ENCODE measurements around the gene CLTCL1. TPM values are rescaled to one million over a fixed set of nuclear protein-coding genes. Genes with fewer than 3 reads are reported as not detected.
"Not testable (repeated sequence)": the region's sequence is repeated elsewhere in the genome, so short reads cannot be mapped to it uniquely, and the experiment has no call there.

The CLTCL1 gene
- total and polyA plus RNA-seq, 4 donors, result 2.6 to 9.2 (median 4.3) TPM

- no peak for TF ChIP-seq CTCF (IDR thresholded peaks at IDR 0.05; ENCODE audit: control extremely low read depth, extremely low read depth)
- ATAC-seq (ENCODE audit: insufficient read depth, low FRiP score) (no peak), DNase-seq (no peak)
- Histone ChIP-seq H3K27ac (ENCODE audit: low read depth in 1 of 2, low read length in 1 of 2) (no peak overlapping the region), H3K27me3 (ENCODE audit: control insufficient read depth in 3 of 3, insufficient read depth in 3 of 3, low read length in 2 of 3) (no peaks in the 10 kb centered on the region), H3K9ac (ENCODE audit: insufficient read depth in 1 of 2, low read length in 2 of 2) (no peak overlapping the region), H3K9me3 (ENCODE audit: control insufficient read depth in 4 of 4, insufficient read depth in 3 of 4, low read length in 3 of 4) (peaks cover 0 to 3% (median 0%) of the 10 kb centered on the region in 4 donors), H3K4me3 (no peak overlapping the region), H3K36me3 (ENCODE audit: control insufficient read depth in 4 of 4, insufficient read depth in 4 of 4, low read length in 4 of 4) (no peaks in the 10 kb centered on the region), H3K4me1 (ENCODE audit: control insufficient read depth in 5 of 5, insufficient read depth in 5 of 5, low read length in 5 of 5) (no peaks in the 10 kb centered on the region)
- 95 to 99% methylated on average over 7 of the region's 7 CpGs for WGBS, 2 donors
Observed at GRCh38 chr22:19258371-19258770, 33.1 kb downstream of the CLTCL1 start.

- not testable (repeated sequence) for H3K27me3 ChIP-seq (ENCODE audit: control insufficient read depth in 3 of 3, insufficient read depth in 3 of 3, low read length in 2 of 3); H3K4me1 ChIP-seq (ENCODE audit: control insufficient read depth in 5 of 5, insufficient read depth in 5 of 5, low read length in 5 of 5); H3K9ac ChIP-seq (ENCODE audit: insufficient read depth in 1 of 2, low read length in 2 of 2); DNase-seq; H3K4me3 ChIP-seq; H3K27ac ChIP-seq (ENCODE audit: low read depth in 1 of 2, low read length in 1 of 2); H3K9me3 ChIP-seq (ENCODE audit: control insufficient read depth in 4 of 4, insufficient read depth in 3 of 4, low read length in 3 of 4); ATAC-seq (ENCODE audit: insufficient read depth, low FRiP score); H3K36me3 ChIP-seq (ENCODE audit: control insufficient read depth in 4 of 4, insufficient read depth in 4 of 4, low read length in 4 of 4)
- WGBS, 2 donors, result 97% methylated on average over 8 of the region's 8 CpGs
Observed at GRCh38 chr22:19256362-19256761, 35.2 kb downstream of the CLTCL1 start.

GRCh38 chr22:19253143-19253542 is 38.4 kb downstream of the CLTCL1 start:
- H3K9ac ChIP-seq (ENCODE audit: insufficient read depth in 1 of 2, low read length in 2 of 2), result no peak overlapping the region
- WGBS, 2 donors, result 96 to 97% methylated on average over 12 of the region's 12 CpGs
- DNase-seq (no peak), ATAC-seq (ENCODE audit: insufficient read depth, low FRiP score) (no peak)
- H3K4me1 ChIP-seq (ENCODE audit: control insufficient read depth in 5 of 5, insufficient read depth in 5 of 5, low read length in 5 of 5), result no peaks in the 10 kb centered on the region
- peaks cover 0 to 3% (median 0%) of the 10 kb centered on the region in 4 donors for H3K36me3 ChIP-seq (ENCODE audit: control insufficient read depth in 4 of 4, insufficient read depth in 4 of 4, low read length in 4 of 4)
- no peaks in the 10 kb centered on the region for H3K27me3 ChIP-seq (ENCODE audit: control insufficient read depth in 3 of 3, insufficient read depth in 3 of 3, low read length in 2 of 3)
- TF ChIP-seq CTCF (IDR thresholded peaks at IDR 0.05; ENCODE audit: control extremely low read depth, extremely low read depth), result no peak
- no peak overlapping the region for H3K4me3 ChIP-seq
- H3K9me3 ChIP-seq (ENCODE audit: control insufficient read depth in 4 of 4, insufficient read depth in 3 of 4, low read length in 3 of 4), result peaks cover 0 to 3% (median 0%) of the 10 kb centered on the region in 4 donors
- H3K27ac ChIP-seq (ENCODE audit: low read depth in 1 of 2, low read length in 1 of 2), result no peak overlapping the region

- H3K4me3 ChIP-seq, result no peak overlapping the region
- DNase-seq (no peak), ATAC-seq (ENCODE audit: insufficient read depth, low FRiP score) (no peak)
- peaks cover 0 to 4% (median 0%) of the 10 kb centered on the region in 4 donors for H3K36me3 ChIP-seq (ENCODE audit: control insufficient read depth in 4 of 4, insufficient read depth in 4 of 4, low read length in 4 of 4)
- no peaks in the 10 kb centered on the region for H3K4me1 ChIP-seq (ENCODE audit: control insufficient read depth in 5 of 5, insufficient read depth in 5 of 5, low read length in 5 of 5)
- no peak for TF ChIP-seq CTCF (IDR thresholded peaks at IDR 0.05; ENCODE audit: control extremely low read depth, extremely low read depth)
- 77 to 88% methylated on average over 10 of the region's 10 CpGs for WGBS, 2 donors
- no peak overlapping the region for H3K27ac ChIP-seq (ENCODE audit: low read depth in 1 of 2, low read length in 1 of 2)
- no peaks in the 10 kb centered on the region for H3K27me3 ChIP-seq (ENCODE audit: control insufficient read depth in 3 of 3, insufficient read depth in 3 of 3, low read length in 2 of 3)
- no peaks in the 10 kb centered on the region for H3K9me3 ChIP-seq (ENCODE audit: control insufficient read depth in 4 of 4, insufficient read depth in 3 of 4, low read length in 3 of 4)
- H3K9ac ChIP-seq (ENCODE audit: insufficient read depth in 1 of 2, low read length in 2 of 2), result no peak overlapping the region
Observed at GRCh38 chr22:19244600-19245352, 46.7 kb downstream of the CLTCL1 start.
